ENCODE results near the gene ZNG1B.
"Not testable (repeated sequence)": the region's sequence is repeated elsewhere in the genome, so short reads cannot be mapped to it uniquely, and the experiment has no call there.

- not testable (repeated sequence) for TF ChIP-seq EZH2 (IDR thresholded peaks at IDR 0.05; ENCODE audit: low read length, unreplicated experiment); CTCF (conservative IDR thresholded peaks at IDR 0.05; ENCODE audit: low read depth, low read length); EZH2phosphoT487 (IDR thresholded peaks at IDR 0.05; ENCODE audit: borderline replicate concordance, low read length)
Observed at GRCh38 chr2:113515995-113516394, 78.5 kb downstream of the ZNG1B start.

Measured in PC-3 (cell line).